HEK293T (cell line): ENCODE measurements around the gene ATF5.

Experiments used
- ARNT ChIP-seq: fragments of 450-650 bp; IDR thresholded peaks from 2 replicates; pipeline ENCODE4 v1.6.1; 2017; ENCODE audit warnings: mild to moderate bottlenecking
- BHLHE40 ChIP-seq: fragments of 450-650 bp; IDR thresholded peaks from 2 replicates; pipeline ENCODE4 v1.6.1; 2016; ENCODE audit warnings: mild to moderate bottlenecking, moderate library complexity, borderline replicate concordance
- FOXK2 ChIP-seq: fragments of 450-650 bp; IDR thresholded peaks from 2 replicates; pipeline ENCODE4 v1.6.1; 2016; ENCODE audit warnings: mild to moderate bottlenecking
- HDGF ChIP-seq: fragments of 450-650 bp; IDR thresholded peaks from 2 replicates; pipeline ENCODE4 v1.6.1; 2017; ENCODE audit warnings: antibody characterized with exemption, borderline replicate concordance
- SP1 ChIP-seq: fragments of 450-650 bp; IDR thresholded peaks from 2 replicates; pipeline ENCODE4 v1.6.1; 2017
- TARDBP ChIP-seq: fragments of 450-650 bp; IDR thresholded peaks from 2 replicates; pipeline ENCODE4 v1.6.1; 2016
- TF ChIP-seq, protein P1 (sequence below): fragments of 450-650 bp; IDR thresholded peaks from 2 replicates; pipeline ENCODE4 v1.6.1; 2016

DNA sequence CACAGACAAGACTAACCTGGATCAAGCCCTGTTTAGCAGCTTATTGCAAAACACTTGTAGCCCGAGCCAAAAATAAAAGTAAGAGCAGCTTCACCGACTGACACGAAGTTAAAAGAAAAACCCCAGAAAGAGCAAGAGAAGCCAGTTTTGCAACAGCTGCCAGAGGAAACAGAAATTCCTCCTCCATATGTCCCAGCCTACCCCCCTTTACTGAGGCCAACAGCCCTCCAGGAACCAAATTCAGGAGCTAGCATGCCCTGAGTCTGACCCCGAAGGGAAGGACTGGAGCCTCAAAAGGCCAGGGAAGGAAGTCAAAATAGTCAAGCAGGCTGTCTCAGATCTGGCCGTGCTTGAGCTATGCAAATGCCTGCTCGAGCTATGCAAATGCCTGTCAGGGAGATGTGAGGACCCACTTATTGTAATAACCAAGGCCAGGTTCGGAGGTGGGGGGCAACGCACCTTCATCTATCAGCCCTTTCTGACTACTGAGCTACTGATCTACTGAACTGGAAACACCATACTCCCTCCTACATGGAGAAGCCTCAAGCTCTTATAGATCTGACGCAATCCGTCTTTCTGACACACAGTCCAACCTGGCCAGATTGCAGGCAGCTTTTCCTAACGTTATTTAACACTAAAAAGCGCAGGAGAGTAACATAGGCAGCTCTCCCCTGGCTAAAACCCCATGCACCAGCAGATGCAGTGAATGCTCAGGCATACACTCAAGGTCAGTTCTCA lies 25.3 kb downstream of the ATF5 start:
- TF ChIP-seq HDGF (no peak), FOXK2 (no peak), BHLHE40 (no peak), SP1 (no peak), TARDBP (no peak), ARNT (no peak)
- TF ChIP-seq, protein P1, sequence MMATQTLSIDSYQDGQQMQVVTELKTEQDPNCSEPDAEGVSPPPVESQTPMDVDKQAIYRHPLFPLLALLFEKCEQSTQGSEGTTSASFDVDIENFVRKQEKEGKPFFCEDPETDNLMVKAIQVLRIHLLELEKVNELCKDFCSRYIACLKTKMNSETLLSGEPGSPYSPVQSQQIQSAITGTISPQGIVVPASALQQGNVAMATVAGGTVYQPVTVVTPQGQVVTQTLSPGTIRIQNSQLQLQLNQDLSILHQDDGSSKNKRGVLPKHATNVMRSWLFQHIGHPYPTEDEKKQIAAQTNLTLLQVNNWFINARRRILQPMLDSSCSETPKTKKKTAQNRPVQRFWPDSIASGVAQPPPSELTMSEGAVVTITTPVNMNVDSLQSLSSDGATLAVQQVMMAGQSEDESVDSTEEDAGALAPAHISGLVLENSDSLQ = no peak
